Raji (cell line): Measurements from ENCODE around the gene NAT16.
A peak's percentile ranks its signal among the peaks of the same experiment; 100 is the strongest.

Experiments used
- POLR2A ChIP-seq: IDR thresholded peaks from 2 replicates; pipeline ENCODE4 v1.6.1; 2011; ENCODE audit warnings: low read depth, low read length, control low read depth; ENCODE audit not compliant: insufficient read depth

NAT16 gene

DNA sequence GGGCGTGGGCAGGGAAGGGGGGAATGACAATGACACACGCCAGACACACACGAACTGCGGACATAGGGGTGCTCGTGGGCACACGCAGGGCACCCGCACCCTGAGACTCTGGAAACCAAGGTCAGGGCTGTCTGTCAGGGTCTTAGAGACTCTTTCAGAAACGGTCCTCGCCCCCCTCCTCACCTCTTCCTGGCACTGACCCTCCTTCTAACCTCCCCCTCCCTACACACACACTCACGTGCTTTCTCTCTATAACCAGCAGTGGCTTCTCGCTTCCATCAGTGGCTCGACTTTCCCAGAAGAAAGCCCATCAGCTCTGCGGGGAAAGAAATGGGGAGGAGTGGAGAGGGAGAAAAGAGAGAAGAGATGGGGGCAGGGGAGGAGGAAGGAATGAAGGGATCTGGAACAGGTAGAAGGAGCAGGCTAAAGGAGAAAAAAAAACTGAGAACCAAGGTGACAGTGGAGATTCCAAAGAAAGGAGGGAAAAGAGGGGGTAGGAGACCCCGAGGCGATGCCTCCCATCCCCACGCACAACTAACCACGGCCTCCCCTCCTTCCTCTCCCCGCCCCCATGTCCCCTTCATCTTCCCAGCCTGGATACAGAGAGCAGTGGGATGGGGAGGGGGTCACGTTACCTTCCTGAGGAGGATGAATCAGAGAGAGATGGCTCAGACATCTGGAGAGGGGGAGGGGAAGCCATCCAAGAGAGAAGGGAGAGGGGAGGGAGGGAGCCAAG, 13.0 kb downstream of the NAT16 start:
- TF ChIP-seq POLR2A = 0 out of 2 replicates have a peak, but pooled peaks have one; percentile 8

GRCh38 chr7:101166648-101166908, 13.5 kb downstream of the NAT16 start:
- no peak for TF ChIP-seq POLR2A

DNA sequence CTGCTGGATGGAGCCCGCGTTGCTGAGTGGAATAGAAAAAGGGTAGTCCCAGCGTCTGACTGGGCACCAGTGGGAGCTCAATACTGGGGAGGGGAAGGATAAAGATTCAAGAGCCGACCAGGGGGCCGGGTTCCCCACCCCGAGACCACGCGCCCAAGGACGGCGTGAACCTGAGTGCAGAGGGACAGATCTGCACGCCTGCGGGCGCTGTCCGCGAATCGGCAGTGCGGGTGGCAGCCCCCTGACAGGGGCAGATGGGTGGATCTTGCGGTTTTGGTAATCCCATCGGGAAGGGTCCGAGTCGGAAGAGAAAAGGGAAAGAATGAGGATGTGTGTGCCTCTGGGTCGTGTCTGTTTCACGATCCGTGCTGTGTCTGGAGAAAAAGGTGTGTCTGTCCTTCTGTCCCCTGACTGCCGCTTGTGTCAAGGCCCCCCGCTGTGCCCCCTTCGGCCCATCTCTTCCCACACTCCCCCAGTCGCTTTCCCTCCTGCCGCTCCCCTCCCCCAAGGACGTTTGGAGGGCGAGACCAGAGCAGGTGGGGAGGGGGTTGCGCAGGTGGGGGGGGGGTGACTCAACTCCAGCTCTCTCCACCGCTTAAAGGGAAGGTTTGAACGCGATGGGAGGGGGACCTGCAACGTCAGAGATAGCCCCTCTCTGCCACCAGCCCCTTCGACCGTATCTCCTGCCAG, 14.0 kb downstream of the NAT16 start:
- 0 out of 2 replicates have a peak, but pooled peaks have one; percentile 14 for TF ChIP-seq POLR2A

DNA sequence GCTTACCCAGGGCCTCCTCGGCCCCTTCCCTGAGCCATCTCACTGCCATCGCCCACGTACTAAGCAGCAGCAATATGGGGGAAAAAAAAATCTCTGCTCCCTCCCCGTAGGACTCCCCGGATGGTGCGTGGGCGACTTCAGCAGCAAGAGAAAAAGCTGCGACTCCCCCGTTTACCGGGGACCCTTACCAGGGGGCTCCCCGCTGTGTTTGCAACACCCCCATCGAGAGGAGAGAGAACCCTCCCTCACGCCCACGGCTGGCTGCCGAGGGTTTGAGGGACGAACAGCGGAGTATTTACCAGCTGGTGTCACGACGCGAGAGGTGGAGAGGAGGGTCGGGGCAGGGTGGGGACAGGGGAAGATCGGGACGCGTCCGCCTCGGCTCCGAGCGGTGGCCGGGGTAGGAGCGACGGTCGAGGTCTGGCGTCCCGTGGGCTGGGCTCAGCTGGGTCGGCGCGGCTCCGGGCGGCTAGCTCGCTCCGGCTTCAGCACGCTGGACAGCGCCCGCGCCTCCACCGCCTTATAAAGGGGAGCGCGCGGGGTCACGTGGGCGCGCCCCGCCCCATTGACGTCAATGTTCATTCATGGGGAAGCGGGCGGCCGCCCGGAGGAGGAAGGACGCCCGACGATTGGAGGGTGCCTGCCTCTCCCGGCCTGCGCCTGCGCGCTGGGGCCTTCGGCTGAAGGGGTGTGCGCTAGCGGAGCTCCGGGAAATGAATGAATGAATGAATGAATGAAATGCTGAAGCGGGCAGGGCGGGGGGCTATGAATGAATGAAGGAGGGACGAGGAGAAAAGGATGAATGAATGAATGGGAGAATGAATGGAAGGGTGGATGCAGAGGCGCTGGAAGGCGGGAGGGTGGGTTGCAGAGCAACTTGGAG, 14.8 kb downstream of the NAT16 start, which contains the start of gene VGF:
TSS of gene VGF (minus strand) at position 495 of the 883 bp plus-strand sequence. CDS start 726 bp downstream, outside the sequence.
- TF ChIP-seq POLR2A = peak; percentile 28; the same call in 1 of the 2 replicates

GRCh38 chr7:101164071-101164840, 15.8 kb downstream of the NAT16 start:
- no peak for TF ChIP-seq POLR2A

GRCh38 chr7:101163279-101164070, 16.6 kb downstream of the NAT16 start:
- TF ChIP-seq POLR2A = peak; percentile 75

DNA sequence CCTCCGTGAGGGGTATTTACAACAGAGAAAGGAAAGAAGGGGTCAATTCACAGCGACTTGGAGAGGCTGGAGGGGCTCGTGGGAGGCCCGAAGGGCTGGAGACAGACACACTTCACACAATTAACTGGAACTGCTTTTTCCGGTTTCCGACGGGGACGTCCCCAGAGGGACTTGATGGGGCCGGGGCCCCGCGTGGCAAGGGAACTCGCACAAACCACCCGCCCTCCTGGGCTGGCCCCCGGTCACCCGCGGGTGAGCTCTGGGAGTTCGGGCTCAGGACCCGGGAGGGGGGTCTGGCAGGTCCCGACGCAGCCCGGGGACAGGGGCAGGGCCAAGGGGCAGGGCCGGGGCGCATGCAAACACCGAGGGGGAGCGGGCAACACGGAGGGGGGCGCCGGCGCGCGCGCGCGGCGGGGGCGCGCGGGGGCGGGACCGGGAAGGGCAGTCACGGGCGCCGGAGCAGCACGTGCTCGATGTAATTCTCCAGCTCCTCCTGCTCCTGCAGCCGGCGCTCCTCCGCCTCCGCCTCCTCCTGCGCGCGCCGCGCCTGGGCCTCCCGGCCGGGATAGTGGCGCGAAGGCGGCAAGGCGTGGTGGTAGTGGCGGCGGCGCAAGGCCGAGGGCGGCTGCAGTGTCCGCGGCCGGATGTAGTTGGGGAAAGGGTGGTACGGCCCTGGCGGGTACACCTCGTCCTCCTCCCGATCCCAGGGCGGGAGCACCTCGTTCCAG, 17.4 kb downstream of the NAT16 start:
- peak; percentile 52 for TF ChIP-seq POLR2A

DNA sequence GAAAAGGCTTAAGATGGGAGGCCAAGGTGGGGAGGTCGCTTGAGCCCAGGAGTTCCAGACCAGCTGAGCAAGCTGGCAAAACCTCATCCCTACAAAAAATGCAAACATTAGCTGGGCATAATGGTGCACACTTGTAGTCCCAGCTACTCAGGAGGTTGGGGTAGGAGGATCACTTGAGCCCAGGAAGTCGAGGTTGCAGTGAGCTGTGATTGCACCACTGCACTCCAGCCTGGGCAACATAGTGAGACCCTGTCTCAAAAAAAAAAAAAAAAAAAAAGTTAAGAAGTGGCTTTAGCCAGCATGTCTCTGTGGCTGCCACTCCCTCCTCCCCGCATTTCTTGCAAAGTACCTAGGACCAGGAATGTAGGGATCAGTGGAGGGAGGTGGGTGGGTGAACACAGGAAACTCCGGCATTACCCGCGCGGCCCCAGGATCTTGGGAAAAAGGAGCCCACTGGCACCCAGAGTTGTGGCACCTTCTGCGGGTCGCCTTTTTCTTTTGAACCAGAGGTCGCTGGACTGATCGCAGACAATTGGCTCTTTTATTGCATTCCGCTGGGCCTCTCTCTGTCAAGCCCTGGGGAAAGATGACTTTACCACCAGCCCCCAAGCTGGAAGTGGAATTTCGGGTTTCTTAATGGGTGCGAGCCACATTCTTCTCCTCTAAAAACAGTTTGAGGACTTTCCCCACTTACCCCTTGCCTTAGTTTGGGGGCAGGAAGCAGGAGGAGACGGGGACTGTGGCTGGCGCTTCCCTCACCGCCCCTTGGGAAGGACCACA, 18.2 kb downstream of the NAT16 start:
- TF ChIP-seq POLR2A = no peak

DNA sequence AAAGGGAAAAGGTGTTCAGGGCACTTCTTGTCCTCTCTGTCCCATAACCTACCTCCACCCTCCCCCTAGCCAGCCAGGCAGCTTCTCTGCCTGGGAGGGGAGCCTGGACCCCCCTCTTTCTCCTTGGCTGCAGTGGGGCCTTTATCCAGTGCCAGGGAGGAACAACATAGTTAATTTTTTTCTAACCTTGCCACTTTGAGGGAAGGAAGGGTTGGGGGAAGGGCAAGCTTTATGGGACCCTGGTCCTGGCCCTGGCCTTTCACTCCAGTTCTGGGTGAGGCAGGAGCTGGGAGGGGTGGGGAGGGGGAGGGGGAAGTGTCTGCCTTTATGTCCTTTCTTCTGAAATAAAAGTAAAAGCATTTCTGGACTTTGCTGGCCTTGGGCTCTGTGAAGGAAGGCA, 19.2 kb downstream of the NAT16 start:
- TF ChIP-seq POLR2A = no peak

GRCh38 chr7:101159696-101160674, 20.1 kb downstream of the NAT16 start:
- TF ChIP-seq POLR2A = no peak

GRCh38 chr7:101156866-101157589, 23.1 kb downstream of the NAT16 start:
- TF ChIP-seq POLR2A = no peak
